Keratinocyte (primary cell): ENCODE data around the gene DEFB132. TPM values are rescaled to one million over a fixed set of nuclear protein-coding genes. Genes with fewer than 3 reads are reported as not detected.

Experiments
- DNase-seq: peaks from one replicate; pipeline ENCODE4 v3.0.0-alpha.2; 2011; ENCODE audit warnings: low read depth, missing footprints, low spot score
- FAIRE-seq: peaks from 2 replicates; lab custom pipeline; 2011; peaks lifted over from hg19 to GRCh38; lab: Jason Lieb, UNC
- H2AFZ ChIP-seq: 2 replicates; pipeline ENCODE4 v1.6.0; 2012; ENCODE audit warnings: low read length, control low read depth, inconsistent platforms; ENCODE audit not compliant: control insufficient read depth
- H3K27ac ChIP-seq: 2 replicates; pipeline ENCODE4 v1.5.1; 2011; ENCODE audit warnings: low read length; ENCODE audit not compliant: control insufficient read depth, insufficient read depth
- H3K27me3 ChIP-seq: 3 replicates; pipeline ENCODE4 v1.6.0; 2011; ENCODE audit warnings: low read length; ENCODE audit not compliant: control insufficient read depth, insufficient read depth; ENCODE audit errors: extremely low read depth
- H3K36me3 ChIP-seq, 2 experiments: 2 replicates in 1 of 2; 3 replicates in 1 of 2; pipeline ENCODE4 v1.5.1; 2011; ENCODE audit warnings: low read length in 2 of 2, mild to moderate bottlenecking in 1 of 2; ENCODE audit not compliant: control insufficient read depth in 2 of 2, insufficient read depth in 2 of 2; ENCODE audit errors: extremely low read depth in 1 of 2
- H3K4me1 ChIP-seq: 3 replicates; pipeline ENCODE4 v1.5.1; 2011; ENCODE audit warnings: low read length; ENCODE audit not compliant: control insufficient read depth, insufficient read depth; ENCODE audit errors: extremely low read depth
- H3K4me2 ChIP-seq: 3 replicates; pipeline ENCODE4 v1.6.0; 2011; ENCODE audit warnings: low read depth, low read length; ENCODE audit not compliant: control insufficient read depth, insufficient read depth; ENCODE audit errors: extremely low read depth
- H3K4me3 ChIP-seq, 3 experiments: fragments of 200-600 bp in 1 of 3; sonication (generic) in 1 of 3; 2 replicates in 2 of 3; 3 replicates in 1 of 3; pipeline ENCODE4 v1.5.1; 2011 to 2016; ENCODE audit warnings: low read length in 3 of 3, mild to moderate bottlenecking in 3 of 3, control low read depth in 2 of 3, inconsistent platforms in 1 of 3, low read depth in 1 of 3, mixed read lengths in 1 of 3, mixed run types in 1 of 3, moderate library complexity in 1 of 3; ENCODE audit not compliant: control insufficient read depth in 2 of 3, insufficient read depth in 2 of 3; ENCODE audit errors: extremely low read depth in 1 of 3
- H3K79me2 ChIP-seq: 2 replicates; pipeline ENCODE4 v1.6.0; 2012; ENCODE audit warnings: low read length; ENCODE audit not compliant: control insufficient read depth, insufficient read depth
- H3K9ac ChIP-seq: 3 replicates; pipeline ENCODE4 v1.6.0; 2011; ENCODE audit warnings: low read length; ENCODE audit not compliant: control insufficient read depth, insufficient read depth; ENCODE audit errors: extremely low read depth
- H3K9me1 ChIP-seq: 3 replicates; pipeline ENCODE4 v1.6.0; 2011; ENCODE audit warnings: low read length; ENCODE audit not compliant: control insufficient read depth, insufficient read depth; ENCODE audit errors: extremely low read depth
- H3K9me3 ChIP-seq: 2 replicates; pipeline ENCODE4 v1.5.1; 2012; ENCODE audit warnings: low read depth, low read length; ENCODE audit not compliant: control insufficient read depth
- H4K20me1 ChIP-seq: 3 replicates; pipeline ENCODE4 v1.6.0; 2011; ENCODE audit warnings: low read length; ENCODE audit not compliant: control insufficient read depth, insufficient read depth; ENCODE audit errors: extremely low read depth
- EZH2 ChIP-seq: IDR thresholded peaks from one replicate; pipeline ENCODE4 v1.6.1; 2012; ENCODE audit warnings: inconsistent platforms, mild to moderate bottlenecking, low read length, moderate library complexity
- dilution Hi-C: fragments of 300-500 bp; cut with MboI; formaldehyde crosslinking; loops from one replicate; pipeline ENCODE4 v1.7.0; 2020; ENCODE audit warnings: low sequenced_read_pairs; ENCODE audit not compliant: extremely low pct_ligation_motif_present
- polyA plus RNA-seq, 5 experiments: library from polyadenylated mRNA; depleted of rRNA in 3 of 5; stranded (reverse) in 3 of 5; stranded (forward) in 1 of 5; unstranded in 1 of 5; fragments of >200 nt; gene quantifications; 1 replicate in 1 of 5; 2 replicates in 3 of 5; 3 replicates in 1 of 5; pipeline versions ENCODE4 v1.2.1 to v1.2.3, GENCODE V29; 2011 to 2012; ENCODE audit warnings: missing spikeins in 2 of 5, low read depth in 1 of 5, low replicate concordance in 1 of 5
- TF ChIP-seq, protein P1 (sequence below), 3 experiments: IDR thresholded peaks in 1 of 3; conservative IDR thresholded peaks in 1 of 3; optimal IDR thresholded peaks in 1 of 3; 2 replicates in 2 of 3; 3 replicates in 1 of 3; pipeline versions ENCODE3 to v1.5.1; 2011; ENCODE audit warnings: low read length in 3 of 3, mild to moderate bottlenecking in 3 of 3, moderate library complexity in 2 of 3, control low read depth in 1 of 3, inconsistent platforms in 1 of 3; ENCODE audit not compliant: insufficient read depth in 2 of 3; ENCODE audit errors: extremely low read depth in 1 of 3

DEFB132 gene
- polyA plus RNA-seq, 1 donor (not counting 4 experiments of a cell fraction or from before 2014, with no cell fraction given) = not detected

DNA sequence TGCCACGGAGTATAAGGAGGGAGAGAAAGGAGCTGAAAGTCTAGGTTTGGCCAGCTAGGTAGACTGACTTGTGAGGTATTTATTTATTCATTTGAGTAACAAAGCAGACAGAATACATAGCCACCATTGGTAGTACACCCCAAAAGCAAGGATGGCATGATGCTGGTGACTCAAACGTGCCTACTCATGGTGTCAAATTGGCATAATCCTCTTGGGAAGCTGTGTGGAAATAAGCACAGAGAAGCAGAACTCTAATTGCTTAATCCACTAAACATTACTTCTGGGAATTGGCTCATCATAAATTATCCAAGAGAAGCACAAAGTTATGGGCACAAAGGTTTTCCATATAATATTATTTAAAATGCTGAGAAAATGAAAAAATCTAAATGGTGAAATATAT lies 2.5 kb downstream of the DEFB132 start:
- H2AFZ ChIP-seq = no peak overlapping the region
- no peak overlapping the region for H3K9ac ChIP-seq
- no peaks in the 10 kb centered on the region for H3K9me3 ChIP-seq
- no peak overlapping the region for H3K4me2 ChIP-seq
- TF ChIP-seq, protein P1, sequence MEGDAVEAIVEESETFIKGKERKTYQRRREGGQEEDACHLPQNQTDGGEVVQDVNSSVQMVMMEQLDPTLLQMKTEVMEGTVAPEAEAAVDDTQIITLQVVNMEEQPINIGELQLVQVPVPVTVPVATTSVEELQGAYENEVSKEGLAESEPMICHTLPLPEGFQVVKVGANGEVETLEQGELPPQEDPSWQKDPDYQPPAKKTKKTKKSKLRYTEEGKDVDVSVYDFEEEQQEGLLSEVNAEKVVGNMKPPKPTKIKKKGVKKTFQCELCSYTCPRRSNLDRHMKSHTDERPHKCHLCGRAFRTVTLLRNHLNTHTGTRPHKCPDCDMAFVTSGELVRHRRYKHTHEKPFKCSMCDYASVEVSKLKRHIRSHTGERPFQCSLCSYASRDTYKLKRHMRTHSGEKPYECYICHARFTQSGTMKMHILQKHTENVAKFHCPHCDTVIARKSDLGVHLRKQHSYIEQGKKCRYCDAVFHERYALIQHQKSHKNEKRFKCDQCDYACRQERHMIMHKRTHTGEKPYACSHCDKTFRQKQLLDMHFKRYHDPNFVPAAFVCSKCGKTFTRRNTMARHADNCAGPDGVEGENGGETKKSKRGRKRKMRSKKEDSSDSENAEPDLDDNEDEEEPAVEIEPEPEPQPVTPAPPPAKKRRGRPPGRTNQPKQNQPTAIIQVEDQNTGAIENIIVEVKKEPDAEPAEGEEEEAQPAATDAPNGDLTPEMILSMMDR (optimal IDR thresholded peaks at IDR 0.05 in 1 of 3, IDR thresholded peaks at IDR 0.05 in 1 of 3, conservative IDR thresholded peaks at IDR 0.05 in 1 of 3; ENCODE audit: extremely low read depth in 1 of 3, insufficient read depth in 2 of 3, low read length in 3 of 3) = no peak
- no peak for TF ChIP-seq EZH2
- no peak overlapping the region for H3K4me3 ChIP-seq
- no peaks in the 10 kb centered on the region for H3K79me2 ChIP-seq
- no peaks in the 10 kb centered on the region for H3K4me1 ChIP-seq
- H4K20me1 ChIP-seq = no peaks in the 10 kb centered on the region
- H3K27me3 ChIP-seq = peaks cover 21% of the 10 kb centered on the region
- no peaks in the 10 kb centered on the region for H3K9me1 ChIP-seq
- no peak overlapping the region for H3K27ac ChIP-seq
- FAIRE-seq (no peak), DNase-seq (no peak)
- H3K36me3 ChIP-seq = no peaks in the 10 kb centered on the region
- dilution Hi-C loops = no loop called here

DNA sequence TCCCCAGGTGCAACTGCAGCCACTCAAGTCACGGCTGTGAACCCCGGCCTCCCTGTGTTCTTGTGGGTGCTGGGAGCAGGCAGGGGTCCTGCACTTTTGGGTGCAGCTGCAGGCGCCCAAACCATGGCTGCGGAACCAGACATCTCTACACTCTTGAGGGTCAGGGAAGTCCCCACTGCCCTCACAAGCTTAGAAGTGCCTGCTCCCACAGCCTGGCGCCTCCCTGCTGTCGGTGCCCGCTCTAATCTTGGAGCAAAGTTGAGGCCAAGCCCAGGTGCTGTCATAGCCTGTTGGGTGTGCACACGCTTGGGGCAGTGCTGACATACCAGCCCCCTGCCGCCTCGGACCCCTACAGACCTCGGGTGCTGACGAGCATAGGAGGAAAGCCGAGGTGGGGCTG lies 6.2 kb downstream of the DEFB132 start:
- dilution Hi-C loops = no loop called here
- H2AFZ ChIP-seq = no peak overlapping the region
- H3K27me3 ChIP-seq = peaks cover 15% of the 10 kb centered on the region
- FAIRE-seq (no peak), DNase-seq (no peak)
- H4K20me1 ChIP-seq = no peaks in the 10 kb centered on the region
- peaks cover 3% of the 10 kb centered on the region for H3K4me1 ChIP-seq
- no peaks in the 10 kb centered on the region for H3K9me1 ChIP-seq
- H3K9me3 ChIP-seq = no peaks in the 10 kb centered on the region
- H3K27ac ChIP-seq = no peak overlapping the region
- no peak for TF ChIP-seq EZH2
- TF ChIP-seq, protein P1 (optimal IDR thresholded peaks at IDR 0.05 in 1 of 3, IDR thresholded peaks at IDR 0.05 in 1 of 3, conservative IDR thresholded peaks at IDR 0.05 in 1 of 3; ENCODE audit: extremely low read depth in 1 of 3, insufficient read depth in 2 of 3, low read length in 3 of 3) = no peak
- H3K36me3 ChIP-seq = no peaks in the 10 kb centered on the region
- no peak overlapping the region for H3K4me2 ChIP-seq
- H3K9ac ChIP-seq = no peak overlapping the region
- no peaks in the 10 kb centered on the region for H3K79me2 ChIP-seq
- H3K4me3 ChIP-seq = no peak overlapping the region
